DND-41 (cell line): ENCODE data around the gene HIPK1.

Source experiments
- EZH2 ChIP-seq: IDR thresholded peaks from 3 replicates; pipeline ENCODE4 v1.6.1; 2012; ENCODE audit warnings: borderline replicate concordance, low read depth, mild to moderate bottlenecking, moderate library complexity, low read length, inconsistent platforms; ENCODE audit not compliant: severe bottlenecking
- TF ChIP-seq, protein P1 (sequence below): IDR thresholded peaks from 2 replicates; pipeline ENCODE4 v1.5.1; 2012; ENCODE audit warnings: borderline replicate concordance, low read length, moderate library complexity, mild to moderate bottlenecking; ENCODE audit not compliant: poor library complexity, severe bottlenecking; ENCODE audit errors: extremely low read depth

DNA sequence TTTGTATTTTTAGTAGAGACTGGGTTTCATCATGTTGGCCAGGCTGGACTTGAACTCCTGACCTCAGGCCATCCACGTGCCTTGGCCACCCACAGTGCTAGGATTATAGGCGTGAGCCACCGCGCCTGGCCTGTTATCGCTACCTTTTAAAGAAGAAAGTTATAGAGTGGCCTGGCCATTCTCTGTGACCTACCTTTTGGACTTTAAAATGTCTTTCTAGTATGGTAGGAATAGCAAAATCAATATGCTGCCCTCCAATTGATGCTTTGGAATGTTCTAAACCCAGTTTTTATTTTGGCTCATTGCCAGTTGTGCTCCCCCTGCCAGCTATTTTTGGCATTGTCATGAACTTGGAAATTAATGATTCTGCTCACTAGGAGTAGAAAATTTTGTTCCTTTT, 19.9 kb downstream of the HIPK1 start:
- TF ChIP-seq, protein P1, sequence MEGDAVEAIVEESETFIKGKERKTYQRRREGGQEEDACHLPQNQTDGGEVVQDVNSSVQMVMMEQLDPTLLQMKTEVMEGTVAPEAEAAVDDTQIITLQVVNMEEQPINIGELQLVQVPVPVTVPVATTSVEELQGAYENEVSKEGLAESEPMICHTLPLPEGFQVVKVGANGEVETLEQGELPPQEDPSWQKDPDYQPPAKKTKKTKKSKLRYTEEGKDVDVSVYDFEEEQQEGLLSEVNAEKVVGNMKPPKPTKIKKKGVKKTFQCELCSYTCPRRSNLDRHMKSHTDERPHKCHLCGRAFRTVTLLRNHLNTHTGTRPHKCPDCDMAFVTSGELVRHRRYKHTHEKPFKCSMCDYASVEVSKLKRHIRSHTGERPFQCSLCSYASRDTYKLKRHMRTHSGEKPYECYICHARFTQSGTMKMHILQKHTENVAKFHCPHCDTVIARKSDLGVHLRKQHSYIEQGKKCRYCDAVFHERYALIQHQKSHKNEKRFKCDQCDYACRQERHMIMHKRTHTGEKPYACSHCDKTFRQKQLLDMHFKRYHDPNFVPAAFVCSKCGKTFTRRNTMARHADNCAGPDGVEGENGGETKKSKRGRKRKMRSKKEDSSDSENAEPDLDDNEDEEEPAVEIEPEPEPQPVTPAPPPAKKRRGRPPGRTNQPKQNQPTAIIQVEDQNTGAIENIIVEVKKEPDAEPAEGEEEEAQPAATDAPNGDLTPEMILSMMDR: peak; percentile 57
- no peak for TF ChIP-seq EZH2
